PC-3 (cell line): ENCODE data around the gene ESYT3. TPM values are rescaled to one million over a fixed set of nuclear protein-coding genes. Genes with fewer than 3 reads are reported as not detected.

ENCODE experiments used
- ATAC-seq: fragments of 200-7000 bp; cut with Tn5 transposase; 2 replicates; pipeline ENCODE4 v1.9.1; 2020; ENCODE audit warnings: mild to moderate bottlenecking, moderate library complexity
- BruUV-seq: library from RNA; stranded (reverse); fragments of 400-500 nt; replicated peaks from 2 replicates; lab custom pipeline; 2021; lab: Mats Ljungman, UMichigan
- CTCF ChIA-PET: fragments of 300-600 bp; sonication (Branson Sonifier 250); formaldehyde crosslinking; loops from one replicate; lab custom pipeline; 2022; ENCODE audit warnings: antibody characterized with exemption; lab: Charles Lee
- POLR2A ChIA-PET: fragments of 300-600 bp; sonication (Branson Sonifier 250); formaldehyde crosslinking; loops from one replicate; lab custom pipeline; 2022; ENCODE audit warnings: antibody characterized with exemption; ENCODE audit not compliant: unreplicated experiment; lab: Charles Lee
- DNase-seq: peaks from one replicate; pipeline ENCODE4 v3.0.0-alpha.2; 2015
- H2AFZ ChIP-seq: fragments of 300-600 bp; sonication (generic); 2 replicates; pipeline ENCODE4 v1.6.0; 2016; ENCODE audit warnings: antibody characterized with exemption, low read length
- H3F3A ChIP-seq: fragments of 300-600 bp; sonication (generic); one replicate; pipeline ENCODE4 v1.6.0; 2017; ENCODE audit warnings: antibody characterized with exemption, low read length, control low read depth, mild to moderate bottlenecking; ENCODE audit not compliant: unreplicated experiment
- H3K27ac ChIP-seq: fragments of 300-600 bp; sonication (generic); 2 replicates; pipeline ENCODE4 v1.5.1; 2016; ENCODE audit warnings: mild to moderate bottlenecking, low read length
- H3K27me3 ChIP-seq: fragments of 300-600 bp; sonication (generic); 2 replicates; pipeline ENCODE4 v1.6.1; 2016; ENCODE audit warnings: low read length, mixed read lengths
- H3K36me3 ChIP-seq: fragments of 300-600 bp; sonication (generic); 2 replicates; pipeline ENCODE4 v1.6.1; 2016; ENCODE audit warnings: low read depth, mixed run types, low read length, mixed read lengths
- H3K4me1 ChIP-seq: fragments of 300-600 bp; sonication (generic); 2 replicates; pipeline ENCODE4 v1.5.1; 2016; ENCODE audit warnings: low read length; ENCODE audit not compliant: insufficient read depth
- H3K4me2 ChIP-seq: fragments of 300-600 bp; sonication (generic); 2 replicates; pipeline ENCODE4 v1.6.0; 2016; ENCODE audit warnings: low read length
- H3K4me3 ChIP-seq: fragments of 300-600 bp; sonication (generic); 2 replicates; pipeline ENCODE4 v1.5.1; 2016; ENCODE audit warnings: mild to moderate bottlenecking, low read length, mixed read lengths
- H3K79me2 ChIP-seq: fragments of 300-600 bp; sonication (generic); 2 replicates; pipeline ENCODE4 v1.6.1; 2017; ENCODE audit warnings: low read length, mixed read lengths
- H3K9ac ChIP-seq: fragments of 300-600 bp; sonication (generic); 2 replicates; pipeline ENCODE4 v1.6.0; 2016; ENCODE audit warnings: mild to moderate bottlenecking, low read length
- H3K9me2 ChIP-seq: fragments of 300-600 bp; sonication (generic); replicated peaks from 2 replicates; pipeline ENCODE4 v1.6.1; 2016; ENCODE audit warnings: mixed run types, low read length, mixed read lengths
- H3K9me3 ChIP-seq: fragments of 300-600 bp; sonication (generic); 2 replicates; pipeline ENCODE4 v1.6.1; 2016; ENCODE audit warnings: low read length, mixed read lengths
- H4K20me1 ChIP-seq: fragments of 300-600 bp; sonication (generic); 2 replicates; pipeline ENCODE4 v1.6.1; 2016; ENCODE audit warnings: low read length, mixed read lengths
- EZH2 ChIP-seq: fragments of 300-600 bp; sonication (generic); IDR thresholded peaks from one replicate; pipeline ENCODE4 v1.6.1; 2017; ENCODE audit warnings: antibody characterized with exemption, mild to moderate bottlenecking, low read length; ENCODE audit not compliant: unreplicated experiment
- EZH2phosphoT487 ChIP-seq: fragments of 300-600 bp; sonication (generic); IDR thresholded peaks from 2 replicates; pipeline ENCODE4 v1.6.1; 2018; ENCODE audit warnings: mild to moderate bottlenecking, antibody characterized with exemption, low read length, borderline replicate concordance
- intact Hi-C: fragments of 100-400 bp; cut with micrococcal nuclease; formaldehyde crosslinking; loops from 2 replicates; pipeline ENCODE4 v1.9.0; 2023
- total RNA-seq: library from RNA; depleted of rRNA; stranded (reverse); fragments of >200 nt; gene quantifications from 2 replicates; pipeline ENCODE4 v1.2.3, GENCODE V29; 2014
- TF ChIP-seq, protein P1 (sequence below): fragments of 300-600 bp; sonication (generic); conservative IDR thresholded peaks from 2 replicates; pipeline ENCODE4 v1.5.1; 2017; ENCODE audit warnings: antibody characterized with exemption, low read depth, mild to moderate bottlenecking, low read length

The ESYT3 gene
- total RNA-seq, 1 experiment from 2014 or later: 1.6 TPM

DNA sequence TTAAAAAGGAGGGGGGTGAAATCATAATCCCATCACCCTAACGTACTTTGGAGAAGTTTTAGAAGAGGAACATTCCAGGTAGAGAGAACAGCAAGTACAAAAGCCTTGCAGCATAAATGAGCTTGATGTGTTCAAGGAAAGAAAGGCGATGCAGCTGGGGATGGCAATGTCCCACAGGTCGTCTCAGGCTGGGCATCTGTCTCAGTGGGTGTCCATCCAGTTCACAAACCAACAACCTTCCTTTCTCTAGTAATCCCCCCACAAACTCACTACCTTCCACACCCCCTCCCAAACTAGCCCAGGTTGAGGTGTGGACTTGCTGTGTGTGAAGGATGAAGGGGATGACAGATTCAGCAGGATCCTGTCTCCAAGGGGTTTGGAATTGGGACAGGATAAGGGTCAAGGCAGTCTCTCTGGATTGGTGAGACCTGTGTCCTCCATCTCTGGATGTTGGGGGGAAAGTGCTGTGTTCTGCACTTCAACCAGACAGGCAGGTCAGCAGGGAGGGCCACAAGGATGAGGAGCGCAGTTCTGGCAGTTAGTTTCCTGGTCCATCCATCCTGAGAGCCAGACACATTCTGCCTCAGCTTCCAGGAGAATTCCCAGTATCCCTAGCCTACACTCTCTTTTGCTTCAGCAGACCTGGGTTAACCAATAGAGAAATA lies 1.7 kb upstream of the ESYT3 start:
- Histone ChIP-seq H3K9ac (no peak overlapping the region), H3K36me3 (no peaks in the 10 kb centered on the region), H2AFZ (no peak overlapping the region), H3K79me2 (no peaks in the 10 kb centered on the region), H3F3A (no peaks in the 10 kb centered on the region), H3K27ac (no peak overlapping the region), H3K4me2 (no peak overlapping the region), H3K9me2 (no peaks in the 10 kb centered on the region), H3K9me3 (no peaks in the 10 kb centered on the region), H3K4me1 (peaks cover 6% of the 10 kb centered on the region; the same call in 1 of the 2 replicates), H4K20me1 (no peaks in the 10 kb centered on the region), H3K4me3 (no peak overlapping the region), H3K27me3 (no peaks in the 10 kb centered on the region)
- ATAC-seq (no peak), DNase-seq (no peak)
- POLR2A ChIA-PET: no interaction called here
- BruUV-seq: no TSS peak
- no peak for TF ChIP-seq EZH2
- TF ChIP-seq EZH2phosphoT487: no peak
- TF ChIP-seq, protein P1, sequence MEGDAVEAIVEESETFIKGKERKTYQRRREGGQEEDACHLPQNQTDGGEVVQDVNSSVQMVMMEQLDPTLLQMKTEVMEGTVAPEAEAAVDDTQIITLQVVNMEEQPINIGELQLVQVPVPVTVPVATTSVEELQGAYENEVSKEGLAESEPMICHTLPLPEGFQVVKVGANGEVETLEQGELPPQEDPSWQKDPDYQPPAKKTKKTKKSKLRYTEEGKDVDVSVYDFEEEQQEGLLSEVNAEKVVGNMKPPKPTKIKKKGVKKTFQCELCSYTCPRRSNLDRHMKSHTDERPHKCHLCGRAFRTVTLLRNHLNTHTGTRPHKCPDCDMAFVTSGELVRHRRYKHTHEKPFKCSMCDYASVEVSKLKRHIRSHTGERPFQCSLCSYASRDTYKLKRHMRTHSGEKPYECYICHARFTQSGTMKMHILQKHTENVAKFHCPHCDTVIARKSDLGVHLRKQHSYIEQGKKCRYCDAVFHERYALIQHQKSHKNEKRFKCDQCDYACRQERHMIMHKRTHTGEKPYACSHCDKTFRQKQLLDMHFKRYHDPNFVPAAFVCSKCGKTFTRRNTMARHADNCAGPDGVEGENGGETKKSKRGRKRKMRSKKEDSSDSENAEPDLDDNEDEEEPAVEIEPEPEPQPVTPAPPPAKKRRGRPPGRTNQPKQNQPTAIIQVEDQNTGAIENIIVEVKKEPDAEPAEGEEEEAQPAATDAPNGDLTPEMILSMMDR: no peak
- CTCF ChIA-PET: no interaction called here
- intact Hi-C loops: no loop called here

DNA sequence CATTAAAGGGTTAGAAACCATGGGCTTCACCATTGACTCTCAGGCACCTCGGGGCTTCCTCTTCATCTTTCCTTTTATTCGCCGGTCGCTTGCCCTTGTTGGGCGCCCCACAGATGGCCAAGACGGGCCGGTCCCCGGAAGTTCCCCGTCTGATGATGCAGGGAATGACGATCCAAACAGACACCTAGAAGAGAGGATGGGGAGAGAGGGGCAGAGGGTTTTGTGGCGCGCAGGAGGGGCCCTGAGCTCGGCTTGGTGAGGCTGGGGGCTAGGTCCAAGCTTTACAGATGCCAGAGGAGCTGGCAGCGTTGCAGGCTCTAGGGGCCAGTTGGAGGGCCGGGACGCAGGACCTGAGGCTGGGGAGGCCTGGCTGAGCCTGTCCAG lies 532 bp upstream of the ESYT3 start:
- Histone ChIP-seq H3K9me3 (no peaks in the 10 kb centered on the region), H3K27me3 (no peaks in the 10 kb centered on the region), H3K9ac (no peak overlapping the region), H3K4me2 (peak overlapping the region; percentile 84; the same call in 1 of the 2 replicates), H3K4me3 (no peak overlapping the region), H3F3A (no peaks in the 10 kb centered on the region), H3K79me2 (no peaks in the 10 kb centered on the region), H3K9me2 (no peaks in the 10 kb centered on the region), H3K27ac (no peak overlapping the region), H2AFZ (no peak overlapping the region), H3K36me3 (no peaks in the 10 kb centered on the region), H3K4me1 (peaks cover 6% of the 10 kb centered on the region; the same call in 1 of the 2 replicates), H4K20me1 (no peaks in the 10 kb centered on the region)
- ChIA-PET CTCF (no interaction called here), POLR2A (interaction anchor here (0.6 kb wide), 1 partner anchor 160 kb away, joined by 3 read pairs; the partner anchor contains the start of gene CEP70)
- intact Hi-C loops: no loop called here
- ATAC-seq (no peak), DNase-seq (no peak)
- TF ChIP-seq, protein P1: no peak
- TF ChIP-seq EZH2phosphoT487 (no peak), EZH2 (no peak)
- BruUV-seq: no TSS peak
